ENCODE results near the gene NR6A1.

Gene NR6A1

GRCh38 chr9:124783830-124784229 lies 12.7 kb upstream of the NR6A1 start:
- Histone ChIP-seq H3K79me2 (ENCODE audit: insufficient read depth, low read length) (no peaks in the 10 kb centered on the region), H3F3A (ENCODE audit: insufficient read depth) (no peaks in the 10 kb centered on the region), H3K27ac (ENCODE audit: low read depth, low read length) (no peak overlapping the region), H3K9me3 (ENCODE audit: insufficient read depth, low read length) (no peaks in the 10 kb centered on the region), H3K27me3 (ENCODE audit: low read length) (no peaks in the 10 kb centered on the region), H3K9me2 (replicated peaks; ENCODE audit: insufficient read depth, low read length) (no peaks in the 10 kb centered on the region), H2AFZ (ENCODE audit: low read depth, low read length, severe bottlenecking) (no peak overlapping the region), H3K4me3 (ENCODE audit: insufficient read depth, low read length, poor library complexity, severe bottlenecking) (no peak overlapping the region), H3K4me2 (ENCODE audit: low read depth, low read length, poor library complexity, severe bottlenecking) (no peak overlapping the region), H4K20me1 (ENCODE audit: low read depth, low read length) (no peaks in the 10 kb centered on the region), H3K9ac (ENCODE audit: low read length) (no peak overlapping the region), H3K36me3 (ENCODE audit: low read length) (no peaks in the 10 kb centered on the region)
- TF ChIP-seq CTCF (IDR thresholded peaks at IDR 0.05; ENCODE audit: insufficient read depth, low read length, poor library complexity, severe bottlenecking) (no peak), EZH2phosphoT487 (conservative IDR thresholded peaks at IDR 0.05; ENCODE audit: low read length) (no peak)

- H3K9ac ChIP-seq (ENCODE audit: low read length) = no peak overlapping the region
- no peaks in the 10 kb centered on the region for H3F3A ChIP-seq (ENCODE audit: insufficient read depth)
- no peak overlapping the region for H3K27ac ChIP-seq (ENCODE audit: low read depth, low read length)
- TF ChIP-seq EZH2phosphoT487 (conservative IDR thresholded peaks at IDR 0.05; ENCODE audit: low read length) (no peak), CTCF (IDR thresholded peaks at IDR 0.05; ENCODE audit: insufficient read depth, low read length, poor library complexity, severe bottlenecking) (no peak)
- no peaks in the 10 kb centered on the region for H3K9me3 ChIP-seq (ENCODE audit: insufficient read depth, low read length)
- H3K79me2 ChIP-seq (ENCODE audit: insufficient read depth, low read length) = no peaks in the 10 kb centered on the region
- no peaks in the 10 kb centered on the region for H4K20me1 ChIP-seq (ENCODE audit: low read depth, low read length)
- H3K4me3 ChIP-seq (ENCODE audit: insufficient read depth, low read length, poor library complexity, severe bottlenecking) = no peak overlapping the region
- no peak overlapping the region for H3K4me2 ChIP-seq (ENCODE audit: low read depth, low read length, poor library complexity, severe bottlenecking)
- H2AFZ ChIP-seq (ENCODE audit: low read depth, low read length, severe bottlenecking) = no peak overlapping the region
- no peaks in the 10 kb centered on the region for H3K27me3 ChIP-seq (ENCODE audit: low read length)
- no peaks in the 10 kb centered on the region for H3K9me2 ChIP-seq (replicated peaks; ENCODE audit: insufficient read depth, low read length)
- no peaks in the 10 kb centered on the region for H3K36me3 ChIP-seq (ENCODE audit: low read length)
Measured at GRCh38 chr9:124782661-124783574, 11.8 kb upstream of the NR6A1 start.

- Histone ChIP-seq H3F3A (ENCODE audit: insufficient read depth) (no peaks in the 10 kb centered on the region), H3K9me2 (replicated peaks; ENCODE audit: insufficient read depth, low read length) (no peaks in the 10 kb centered on the region), H3K27ac (ENCODE audit: low read depth, low read length) (no peak overlapping the region), H3K79me2 (ENCODE audit: insufficient read depth, low read length) (no peaks in the 10 kb centered on the region), H3K9me3 (ENCODE audit: insufficient read depth, low read length) (no peaks in the 10 kb centered on the region), H3K4me2 (ENCODE audit: low read depth, low read length, poor library complexity, severe bottlenecking) (no peak overlapping the region), H3K4me3 (ENCODE audit: insufficient read depth, low read length, poor library complexity, severe bottlenecking) (no peak overlapping the region), H2AFZ (ENCODE audit: low read depth, low read length, severe bottlenecking) (no peak overlapping the region), H3K36me3 (ENCODE audit: low read length) (no peaks in the 10 kb centered on the region), H4K20me1 (ENCODE audit: low read depth, low read length) (no peaks in the 10 kb centered on the region), H3K9ac (ENCODE audit: low read length) (no peak overlapping the region), H3K27me3 (ENCODE audit: low read length) (no peaks in the 10 kb centered on the region)
- TF ChIP-seq EZH2phosphoT487 (conservative IDR thresholded peaks at IDR 0.05; ENCODE audit: low read length) (no peak), CTCF (IDR thresholded peaks at IDR 0.05; ENCODE audit: insufficient read depth, low read length, poor library complexity, severe bottlenecking) (no peak)
Measured at GRCh38 chr9:124781967-124782660, 11.0 kb upstream of the NR6A1 start.
